K562 (cell line): ENCODE results near the gene CBX4. TPM values are rescaled to one million over a fixed set of nuclear protein-coding genes. Genes with fewer than 3 reads are reported as not detected.

Source experiments
- ATAC-seq: fragments of 200-7000 bp; cut with Tn5 transposase; 3 replicates; pipeline ENCODE4 v1.9.1; 2020; ENCODE audit warnings: moderate library complexity
- BruUV-seq: library from RNA; stranded (reverse); fragments of 400-500 nt; replicated peaks from 2 replicates; lab custom pipeline; 2021; lab: Mats Ljungman, UMichigan
- CTCF ChIA-PET: fragments of 300-600 bp; formaldehyde crosslinking; extraction: SDS; loops from one replicate; lab custom pipeline; 2021; ENCODE audit warnings: low intra/inter-chr PET ratio; lab: Yijun Ruan, JAX
- POLR2A ChIA-PET: fragments of 300-600, 350-650 bp; sonication (Branson Sonifier 250); formaldehyde crosslinking; extraction: SDS; loops from one replicate; lab custom pipeline; 2021; ENCODE audit warnings: antibody characterized with exemption, inconsistent platforms; lab: Yijun Ruan, JAX
- DNase-seq, 4 experiments: peaks; one replicate each; pipeline versions ENCODE4 v3.0.0 to v3.0.0-alpha.2; 2011 to 2018; ENCODE audit warnings: low spot score in 3 of 4, mixed read lengths in 3 of 4; ENCODE audit errors: extremely low read depth in 1 of 4
- FAIRE-seq: peaks from 2 replicates; lab custom pipeline; 2011; peaks lifted over from hg19 to GRCh38; lab: Jason Lieb, UNC
- H2AFZ ChIP-seq: 2 replicates; pipeline ENCODE4 v1.6.0; 2011; ENCODE audit warnings: low read depth, low read length, control low read depth, inconsistent platforms
- H3K27ac ChIP-seq: fragments of 200-600 bp; 3 replicates; pipeline ENCODE4 v1.8.0; 2011; ENCODE audit warnings: low read depth, mild to moderate bottlenecking, control low read depth, inconsistent platforms, low read length, moderate library complexity, mixed read lengths; ENCODE audit errors: extremely low read depth
- H3K27me3 ChIP-seq, 2 experiments: fragments of 300-600 bp in 1 of 2; 2 replicates in 1 of 2; 3 replicates in 1 of 2; pipeline versions ENCODE4 v1.6.0 to v1.8.0; 2011; ENCODE audit warnings: inconsistent platforms in 2 of 2, low read length in 2 of 2, mild to moderate bottlenecking in 1 of 2, mixed read lengths in 1 of 2, moderate library complexity in 1 of 2; ENCODE audit not compliant: control insufficient read depth in 2 of 2, insufficient read depth in 2 of 2
- H3K36me3 ChIP-seq: fragments of 300-600 bp; 3 replicates; pipeline ENCODE4 v1.8.0; 2011; ENCODE audit warnings: mild to moderate bottlenecking, low read length, inconsistent platforms; ENCODE audit not compliant: control insufficient read depth, insufficient read depth
- H3K4me1 ChIP-seq, 2 experiments: fragments of 200-600 bp in 1 of 2; replicated peaks in 1 of 2; 2 replicates in 1 of 2; 3 replicates in 1 of 2; pipeline versions ENCODE4 v1.5.1 to v1.8.0; 2011; ENCODE audit warnings: inconsistent platforms in 2 of 2, low read length in 2 of 2, mild to moderate bottlenecking in 1 of 2, mixed read lengths in 1 of 2, moderate library complexity in 1 of 2; ENCODE audit not compliant: control insufficient read depth in 2 of 2, insufficient read depth in 2 of 2
- H3K4me2 ChIP-seq: 2 replicates; pipeline ENCODE4 v1.6.1; 2011; ENCODE audit warnings: low read length, control low read depth, inconsistent platforms, mixed read lengths; ENCODE audit not compliant: insufficient read depth
- H3K4me3 ChIP-seq: fragments of 200-600 bp; sonication (generic), shearing (Covaris generic); 2 replicates; pipeline ENCODE4 v1.5.1; 2016; ENCODE audit warnings: control low read depth, inconsistent platforms
- H3K79me2 ChIP-seq: fragments of 200-600 bp; 3 replicates; pipeline ENCODE4 v1.8.0; 2011; ENCODE audit warnings: low read length, inconsistent platforms; ENCODE audit not compliant: control insufficient read depth, insufficient read depth
- H3K9ac ChIP-seq, 2 experiments: 2 replicates each; pipeline versions ENCODE4 v1.6.0 to v1.6.1; 2011; ENCODE audit warnings: low read depth in 2 of 2, low read length in 2 of 2, control low read depth in 1 of 2, inconsistent platforms in 1 of 2, mild to moderate bottlenecking in 1 of 2, mixed read lengths in 1 of 2; ENCODE audit not compliant: insufficient read depth in 1 of 2
- H3K9me1 ChIP-seq: one replicate; pipeline ENCODE4 v1.6.0; 2011; ENCODE audit warnings: inconsistent platforms, mild to moderate bottlenecking, low read length, moderate library complexity; ENCODE audit not compliant: control insufficient read depth, insufficient read depth
- H3K9me3 ChIP-seq: replicated peaks from 2 replicates; pipeline ENCODE4 v1.5.1; 2011; ENCODE audit warnings: low read depth, low read length, inconsistent platforms; ENCODE audit not compliant: control insufficient read depth, insufficient read depth
- H4K20me1 ChIP-seq: replicated peaks from 2 replicates; pipeline ENCODE4 v1.6.1; 2011; ENCODE audit warnings: low read length, inconsistent platforms, mixed read lengths; ENCODE audit not compliant: control insufficient read depth, insufficient read depth
- ATF3 ChIP-seq, 2 experiments: fragments of 450-650 bp in 1 of 2; sonication (generic) in 1 of 2; formaldehyde crosslinking in 1 of 2; IDR thresholded peaks in 1 of 2; conservative IDR thresholded peaks in 1 of 2; 2 replicates each; pipeline versions ENCODE4 v1.6.1 to v1.8.1; 2016 to 2023; ENCODE audit warnings: mild to moderate bottlenecking in 2 of 2, moderate library complexity in 2 of 2, inconsistent platforms in 1 of 2, missing genetic modification reagents in 1 of 2
- ATF4 ChIP-seq: fragments of 450-650 bp; formaldehyde crosslinking; IDR thresholded peaks from 2 replicates; pipeline ENCODE4 v1.4.0; 2022; ENCODE audit warnings: mild to moderate bottlenecking, moderate library complexity
- DLX4 ChIP-seq: fragments of 250-450 bp; sonication (Bioruptor Pico); IDR thresholded peaks from 2 replicates; pipeline ENCODE4 v1.6.1; 2021; ENCODE audit warnings: mild to moderate bottlenecking
- E2F3 ChIP-seq: fragments of 250-450 bp; sonication (Bioruptor Pico); IDR thresholded peaks from 2 replicates; pipeline ENCODE4 v1.4.0; 2020; ENCODE audit warnings: mild to moderate bottlenecking
- FOXP1 ChIP-seq: sonication (generic); formaldehyde crosslinking; IDR thresholded peaks from 2 replicates; pipeline ENCODE4 v1.8.0; 2022; ENCODE audit warnings: mild to moderate bottlenecking, missing genetic modification reagents
- HDAC1 ChIP-seq, 2 experiments: fragments of 450-650 bp; IDR thresholded peaks; 2 replicates each; pipeline ENCODE4 v1.6.1; 2016 to 2017; ENCODE audit warnings: inconsistent platforms in 1 of 2, mild to moderate bottlenecking in 1 of 2, moderate library complexity in 1 of 2
- HNRNPK ChIP-seq: fragments of 200-400 bp; formaldehyde crosslinking; IDR thresholded peaks from one replicate; pipeline ENCODE4 v1.6.1; 2018; ENCODE audit warnings: mild to moderate bottlenecking, low read depth, low read length; ENCODE audit not compliant: poor library complexity, severe bottlenecking
- JUN ChIP-seq, 2 experiments: sonication (generic) in 1 of 2; formaldehyde crosslinking in 1 of 2; IDR thresholded peaks; 2 replicates each; pipeline versions ENCODE4 v1.6.1 to v1.8.0; 2012 to 2022; ENCODE audit warnings: borderline replicate concordance in 2 of 2, mild to moderate bottlenecking in 2 of 2, improper control_type of control experiment in 1 of 2, low read depth in 1 of 2, low read length in 1 of 2, missing genetic modification reagents in 1 of 2
- MCM7 ChIP-seq, 2 experiments: fragments of 450-650 bp; IDR thresholded peaks; 2 replicates each; pipeline ENCODE4 v1.6.1; 2016 to 2018
- MIER1 ChIP-seq: fragments of 450-650 bp; IDR thresholded peaks from 2 replicates; pipeline ENCODE4 v1.6.1; 2016; ENCODE audit warnings: antibody characterized with exemption, mild to moderate bottlenecking, low read depth
- TOE1 ChIP-seq, 2 experiments: fragments of 450-650 bp in 1 of 2; sonication (generic) in 1 of 2; formaldehyde crosslinking in 1 of 2; IDR thresholded peaks; 2 replicates each; pipeline versions ENCODE4 v1.7.1 to v1.8.0; 2016 to 2022; ENCODE audit warnings: borderline replicate concordance in 2 of 2, mild to moderate bottlenecking in 2 of 2, antibody characterized with exemption in 1 of 2, inconsistent platforms in 1 of 2, low read depth in 1 of 2, missing genetic modification reagents in 1 of 2, moderate library complexity in 1 of 2
- ZNF699 ChIP-seq: fragments of 250-450 bp; sonication (Bioruptor Pico); IDR thresholded peaks from 2 replicates; pipeline ENCODE4 v1.8.0; 2021; ENCODE audit warnings: mild to moderate bottlenecking, moderate library complexity; ENCODE audit not compliant: insufficient replicate concordance
- ZNF778 ChIP-seq: fragments of 450-650 bp; formaldehyde crosslinking; IDR thresholded peaks from 2 replicates; pipeline ENCODE4 v1.4.0; 2020; ENCODE audit warnings: mild to moderate bottlenecking, moderate library complexity
- WGBS: fragments of 100-300 bp; shearing (Covaris generic); methylation state at CpG from one replicate; pipeline ENCODE4 v1.1.6; 2016; ENCODE audit warnings: low coverage, mixed read lengths; ENCODE audit not compliant: insufficient coverage; ENCODE audit errors: missing lambda C conversion rate; 5-methylcytosine and 5-hydroxymethylcytosine counted together
- in situ Hi-C: fragments of 300-500 bp; cut with MboI; formaldehyde crosslinking; loops from 4 replicates; pipeline ENCODE4 v1.15.0; 2018; ENCODE audit warnings: inconsistent platforms, mixed read lengths
- intact Hi-C: fragments of 100-400 bp; cut with micrococcal nuclease; formaldehyde crosslinking; loops from 2 replicates; pipeline ENCODE4 v1.14.2; 2022
- polyA plus RNA-seq, 8 experiments: library from polyadenylated mRNA; depleted of rRNA in 4 of 8; stranded (reverse) in 5 of 8; unstranded in 3 of 8; fragments of >200 nt; fragmentation: Nextera tagmentation in 2 of 8; fragmentation: Illumina TruSeq in 1 of 8; extraction: Ambion mirVana in 2 of 8; extraction: Trizol in 1 of 8; gene quantifications; 2 replicates each; pipeline versions ENCODE4 v1.2.1 to v1.2.3, GENCODE V29; 2011 to 2014; ENCODE audit warnings: inconsistent platforms in 1 of 8, missing spikeins in 1 of 8
- total RNA-seq, 7 experiments: library from RNA; depleted of rRNA in 6 of 7; stranded (reverse); fragments of >200 nt in 6 of 7; fragmentation: Illumina TruSeq in 2 of 7; extraction: Trizol in 2 of 7; gene quantifications; 2 replicates each; pipeline versions ENCODE4 v1.2.1 to v1.2.3, GENCODE V29; 2011 to 2021; ENCODE audit warnings: low replicate concordance in 1 of 7
- TF ChIP-seq, protein P1 (sequence below): sonication (generic); formaldehyde crosslinking; IDR thresholded peaks from 2 replicates; pipeline ENCODE4 v1.8.1; 2023; ENCODE audit warnings: mild to moderate bottlenecking, missing genetic modification reagents

Gene CBX4
- total and polyA plus RNA-seq, 9 of the 15 experiments (the other 6 are each of a cell fraction or from before 2014, with no cell fraction given) = 0.98 to 50.5 (median 10.0) TPM

DNA sequence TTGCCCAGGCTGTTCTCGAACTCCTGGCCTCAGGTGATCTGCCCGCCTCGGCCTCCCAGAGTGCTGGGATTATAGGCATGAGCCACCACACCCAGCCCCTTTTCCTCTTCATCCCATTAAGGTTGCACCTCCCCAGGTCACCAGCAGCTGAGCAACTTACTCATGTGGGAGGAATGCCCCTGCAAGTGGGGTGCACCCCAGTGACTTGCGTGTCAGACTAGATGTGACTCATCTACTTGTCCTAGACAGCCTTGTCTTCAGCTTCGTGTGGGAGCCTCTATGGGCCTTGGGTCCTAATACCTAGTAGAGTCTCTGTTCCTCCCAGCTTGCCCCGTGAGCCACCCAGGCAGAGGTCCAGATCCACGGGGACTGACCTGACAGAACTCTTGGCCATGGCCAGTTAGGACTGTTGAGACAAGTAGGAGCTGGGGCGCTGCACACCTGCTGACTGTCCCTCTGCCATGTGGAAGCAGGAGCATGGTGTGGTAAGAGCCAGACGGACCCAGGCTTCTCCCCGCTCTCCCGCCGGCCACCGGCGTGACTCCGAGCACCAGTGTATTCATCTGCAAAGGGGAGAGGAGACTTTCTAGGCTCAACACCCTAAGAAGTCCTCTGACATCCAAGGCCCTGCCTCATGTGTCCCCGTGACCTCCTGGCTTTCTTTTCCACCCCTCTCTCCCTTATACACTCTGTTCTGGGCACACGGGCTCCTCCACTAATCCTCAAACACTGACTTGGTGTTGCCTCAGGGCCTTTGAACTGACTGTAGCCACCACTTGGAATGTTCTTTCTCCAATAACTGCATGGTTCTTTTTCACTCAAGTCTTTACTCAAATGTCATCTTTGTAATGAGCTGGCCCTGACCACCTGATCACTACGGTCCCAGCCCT lies 11.6 kb upstream of the CBX4 start:
- CTCF ChIA-PET = no interaction called here
- Histone ChIP-seq H3K9me3 (no peaks in the 10 kb centered on the region), H3K27me3 (peaks cover 0 to 16% of the 10 kb centered on the region in 2 experiments; a peak in 3 of 5 replicates), H3K4me1 (peaks cover 12 to 21% of the 10 kb centered on the region in 2 experiments), H3K4me2 (no peak overlapping the region), H3K9me1 (no peaks in the 10 kb centered on the region), H3K36me3 (no peaks in the 10 kb centered on the region), H4K20me1 (no peaks in the 10 kb centered on the region), H3K9ac (peak overlapping the region in 1 of 2 experiments; percentile 55; a peak in 2 of 4 replicates), H3K79me2 (no peaks in the 10 kb centered on the region), H3K4me3 (no peak overlapping the region), H2AFZ (peak overlapping the region; percentile 44; the same call in 1 of the 2 replicates), H3K27ac (no peak overlapping the region)
- in situ Hi-C loops (no loop called here), intact Hi-C loops (loop anchor here (10.0 kb wide), 1 partner anchor 124 kb away; no protein-coding TSS in a partner anchor)
- peak; percentile 43 to 52 (median 49) for DNase-seq
- POLR2A ChIA-PET = interaction anchor here (1.5 to 3.1 kb wide), 3 partner anchors 12 to 14 kb away, joined by 3 to 25 read pairs (median 8); partner anchors contain the start of gene CBX4
- 62% methylated on average over 18 of the region's 18 CpGs for WGBS
- peak; percentile 10; the same call in 2 of the 3 replicates for ATAC-seq
- peak; percentile 82 for FAIRE-seq
- no TSS peak for BruUV-seq
- no peak for TF ChIP-seq TOE1 (IDR thresholded peaks at IDR 0.05; ENCODE audit: borderline replicate concordance)
- TF ChIP-seq TOE1 (CRISPR knock-in tag; IDR thresholded peaks at IDR 0.05; ENCODE audit: borderline replicate concordance, low read depth) = no peak
- no peak for TF ChIP-seq MIER1
- no peak for TF ChIP-seq E2F3 (CRISPR knock-in tag)
- no peak for TF ChIP-seq ZNF699 (CRISPR knock-in tag)
- TF ChIP-seq HDAC1 (IDR thresholded peaks at IDR 0.05) = no peak
- TF ChIP-seq ATF4 (CRISPR knock-in tag) = no peak
- no peak for TF ChIP-seq HNRNPK
- TF ChIP-seq MCM7 (IDR thresholded peaks at IDR 0.05) = no peak
- no peak for TF ChIP-seq FOXP1 (CRISPR knock-in tag)
- no peak for TF ChIP-seq ZNF778 (CRISPR knock-in tag)
- TF ChIP-seq DLX4 (CRISPR knock-in tag) = no peak
- peak; percentile 75; the same call in 1 of the 2 replicates for TF ChIP-seq JUN (IDR thresholded peaks at IDR 0.05; ENCODE audit: borderline replicate concordance, low read depth, low read length)
- TF ChIP-seq JUN (CRISPR knock-in tag; IDR thresholded peaks at IDR 0.05; ENCODE audit: borderline replicate concordance) = no peak
- TF ChIP-seq, protein P1, sequence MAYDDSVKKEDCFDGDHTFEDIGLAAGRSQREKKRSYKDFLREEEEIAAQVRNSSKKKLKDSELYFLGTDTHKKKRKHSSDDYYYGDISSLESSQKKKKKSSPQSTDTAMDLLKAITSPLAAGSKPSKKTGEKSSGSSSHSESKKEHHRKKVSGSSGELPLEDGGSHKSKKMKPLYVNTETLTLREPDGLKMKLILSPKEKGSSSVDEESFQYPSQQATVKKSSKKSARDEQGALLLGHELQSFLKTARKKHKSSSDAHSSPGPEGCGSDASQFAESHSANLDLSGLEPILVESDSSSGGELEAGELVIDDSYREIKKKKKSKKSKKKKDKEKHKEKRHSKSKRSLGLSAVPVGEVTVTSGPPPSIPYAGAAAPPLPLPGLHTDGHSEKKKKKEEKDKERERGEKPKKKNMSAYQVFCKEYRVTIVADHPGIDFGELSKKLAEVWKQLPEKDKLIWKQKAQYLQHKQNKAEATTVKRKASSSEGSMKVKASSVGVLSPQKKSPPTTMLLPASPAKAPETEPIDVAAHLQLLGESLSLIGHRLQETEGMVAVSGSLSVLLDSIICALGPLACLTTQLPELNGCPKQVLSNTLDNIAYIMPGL = no peak
- peak; percentile 69 for TF ChIP-seq ATF3 (IDR thresholded peaks at IDR 0.05)
- no peak for TF ChIP-seq ATF3 (CRISPR knock-in tag; conservative IDR thresholded peaks at IDR 0.05)
